Naive thymus-derived CD4-positive, alpha-beta T cell (primary cell): ENCODE results near the gene ARHGAP33. TPM values are rescaled to one million over a fixed set of nuclear protein-coding genes. Genes with fewer than 3 reads are reported as not detected.
"Not testable (repeated sequence)": the region's sequence is repeated elsewhere in the genome, so short reads cannot be mapped to it uniquely, and the experiment has no call there.

Experiments
- ATAC-seq: fragments of 150-1000 bp; cut with Tn5 transposase; 2 replicates; pipeline ENCODE4 v1.10.0; 2021; ENCODE audit warnings: mild to moderate bottlenecking, moderate library complexity
- CTCF ChIA-PET: fragments of 350-600 bp; sonication (Branson Sonifier 250); formaldehyde crosslinking; loops from one replicate; lab custom pipeline; 2021; ENCODE audit warnings: antibody characterized with exemption; lab: Charles Lee
- POLR2A ChIA-PET: fragments of 350-600 bp; sonication (Branson Sonifier 250); formaldehyde crosslinking; loops from one replicate; lab custom pipeline; 2021; ENCODE audit warnings: antibody characterized with exemption, inconsistent platforms; lab: Charles Lee
- DNase-seq, 9 donors: peaks; one replicate each; pipeline versions ENCODE4 v3.0.0 to v3.0.0-alpha.2; 2020 to 2022; ENCODE audit warnings: mixed read lengths in 1 of 9
- H3K27ac ChIP-seq: one replicate; pipeline ENCODE4 v1.7.0; 2013; ENCODE audit warnings: mild to moderate bottlenecking, low read depth, low read length, moderate library complexity
- H3K27me3 ChIP-seq, 2 donors: one replicate each; pipeline ENCODE4 v1.7.0; 2013; ENCODE audit warnings: low read length in 2 of 2, mild to moderate bottlenecking in 2 of 2, moderate library complexity in 2 of 2; ENCODE audit not compliant: control insufficient read depth in 2 of 2, insufficient read depth in 2 of 2
- H3K36me3 ChIP-seq, 3 experiments: 1 replicate in 2 of 3; 2 replicates in 1 of 3; pipeline ENCODE4 v1.7.0; 2013; ENCODE audit warnings: low read length in 3 of 3, mild to moderate bottlenecking in 3 of 3, moderate library complexity in 1 of 3; ENCODE audit not compliant: insufficient read depth in 3 of 3, control insufficient read depth in 2 of 3
- H3K4me1 ChIP-seq, 2 donors: one replicate each; pipeline ENCODE4 v1.7.0; 2013; ENCODE audit warnings: low read length in 2 of 2, mild to moderate bottlenecking in 2 of 2, moderate library complexity in 1 of 2; ENCODE audit not compliant: control insufficient read depth in 2 of 2, insufficient read depth in 2 of 2
- H3K4me3 ChIP-seq: 2 replicates; pipeline ENCODE4 v1.7.0; 2013; ENCODE audit warnings: mild to moderate bottlenecking, low read length
- H3K9me3 ChIP-seq, 3 experiments: 1 replicate in 2 of 3; 2 replicates in 1 of 3; pipeline ENCODE4 v1.7.0; 2013; ENCODE audit warnings: low read length in 3 of 3; ENCODE audit not compliant: control insufficient read depth in 2 of 3
- H3K27ac Mint-ChIP-seq, 9 donors: one replicate each; pipeline ENCODE4 v1.8.0; 2020 to 2022; ENCODE audit warnings: mixed read lengths in 9 of 9, mild to moderate bottlenecking in 8 of 9, moderate library complexity in 5 of 9, inconsistent platforms in 2 of 9
- H3K27me3 Mint-ChIP-seq, 5 donors: one replicate each; pipeline ENCODE4 v1.8.0; 2021 to 2022; ENCODE audit warnings: mixed read lengths in 5 of 5, mild to moderate bottlenecking in 1 of 5
- H3K36me3 Mint-ChIP-seq, 5 donors: one replicate each; pipeline ENCODE4 v1.8.0; 2020 to 2022; ENCODE audit warnings: mixed read lengths in 5 of 5, mild to moderate bottlenecking in 3 of 5, inconsistent platforms in 1 of 5
- H3K4me1 Mint-ChIP-seq, 7 donors: one replicate each; pipeline ENCODE4 v1.8.0; 2020 to 2022; ENCODE audit warnings: mixed read lengths in 7 of 7, mild to moderate bottlenecking in 3 of 7, inconsistent platforms in 1 of 7
- H3K4me3 Mint-ChIP-seq, 10 donors: one replicate each; pipeline ENCODE4 v1.8.0; 2020 to 2022; ENCODE audit warnings: mild to moderate bottlenecking in 10 of 10, mixed read lengths in 10 of 10, moderate library complexity in 6 of 10, inconsistent platforms in 2 of 10
- H3K9me3 Mint-ChIP-seq, 11 donors: one replicate each; pipeline ENCODE4 v1.8.0; 2020 to 2022; ENCODE audit warnings: mixed read lengths in 11 of 11, mild to moderate bottlenecking in 4 of 11, inconsistent platforms in 1 of 11, moderate library complexity in 1 of 11
- intact Hi-C, 2 donors: fragments of 100-400 bp; cut with micrococcal nuclease; formaldehyde crosslinking; loops; one replicate each; pipeline ENCODE4 v1.15.1; 2023
- polyA plus RNA-seq, 2 donors: library from polyadenylated mRNA; unstranded; fragments of 300-500 nt; fragmentation: Illumina TruSeq; gene quantifications; one replicate each; pipeline ENCODE4 v1.2.3, GENCODE V29; 2021
- total RNA-seq, 6 experiments: library from RNA in 5 of 6; stranded (reverse) in 5 of 6; gene quantifications; 1 replicate in 5 of 6; 2 replicates in 1 of 6; pipeline ENCODE4 v1.2.3 and lab custom pipeline; 2021 to 2026

Gene ARHGAP33
- total and polyA plus RNA-seq, 7 experiments from 2014 or later: 0.09 to 55.5 (median 20.6) TPM

- H3K4me3 Mint-ChIP-seq: no peak overlapping the region
- intact Hi-C loops: no loop called here
- Histone ChIP-seq H3K27ac (no peak overlapping the region), H3K36me3 (no peaks in the 10 kb centered on the region), H3K9me3 (no peaks in the 10 kb centered on the region), H3K4me1 (no peaks in the 10 kb centered on the region), H3K27me3 (no peaks in the 10 kb centered on the region), H3K4me3 (no peak overlapping the region)
- CTCF ChIA-PET: no interaction called here
- no peaks in the 10 kb centered on the region for H3K9me3 Mint-ChIP-seq
- no peak for ATAC-seq
- DNase-seq: no peak
- H3K36me3 Mint-ChIP-seq: no peaks in the 10 kb centered on the region
- no peak overlapping the region for H3K27ac Mint-ChIP-seq
- H3K27me3 Mint-ChIP-seq: peaks cover 11 to 19% (median 14%) of the 10 kb centered on the region in 5 donors
- POLR2A ChIA-PET: interaction anchor here (0.6 kb wide), 1 partner anchor 32 kb away, joined by 3 read pairs; no protein-coding TSS in a partner anchor
- H3K4me1 Mint-ChIP-seq: peaks cover 0 to 2% (median 0%) of the 10 kb centered on the region in 7 donors
Observed at GRCh38 chr19:35791814-35792279, 16.5 kb downstream of the ARHGAP33 start.

- H3K27ac Mint-ChIP-seq: peak overlapping the region in 1 of 9 donors; percentile 31
- ATAC-seq (no peak), DNase-seq (no peak)
- H3K4me1 Mint-ChIP-seq: peaks cover 0 to 6% (median 0%) of the 10 kb centered on the region in 7 donors
- CTCF ChIA-PET: no interaction called here
- intact Hi-C loops: no loop called here
- H3K36me3 Mint-ChIP-seq: no peaks in the 10 kb centered on the region
- no peaks in the 10 kb centered on the region for H3K27me3 ChIP-seq
- H3K4me3 Mint-ChIP-seq: no peak overlapping the region
- H3K4me3 ChIP-seq: no peak overlapping the region
- no peak overlapping the region for H3K27ac ChIP-seq
- no peaks in the 10 kb centered on the region for H3K9me3 Mint-ChIP-seq
- H3K27me3 Mint-ChIP-seq: peaks cover 15 to 24% (median 19%) of the 10 kb centered on the region in 5 donors
- H3K36me3 ChIP-seq: no peaks in the 10 kb centered on the region
- no peaks in the 10 kb centered on the region for H3K4me1 ChIP-seq
- no peaks in the 10 kb centered on the region for H3K9me3 ChIP-seq
- POLR2A ChIA-PET: interaction anchor here (0.6 kb wide), 1 partner anchor 33 kb away, joined by 3 read pairs; no protein-coding TSS in a partner anchor
Observed at GRCh38 chr19:35792312-35792711, 16.9 kb downstream of the ARHGAP33 start.

GRCh38 chr19:35792888-35793287 lies 17.5 kb downstream of the ARHGAP33 start:
- no peaks in the 10 kb centered on the region for H3K36me3 Mint-ChIP-seq
- H3K9me3 Mint-ChIP-seq: no peaks in the 10 kb centered on the region
- Histone ChIP-seq H3K36me3 (no peaks in the 10 kb centered on the region), H3K4me1 (no peaks in the 10 kb centered on the region), H3K4me3 (no peak overlapping the region), H3K27ac (no peak overlapping the region), H3K27me3 (no peaks in the 10 kb centered on the region), H3K9me3 (no peaks in the 10 kb centered on the region)
- ATAC-seq: no peak
- ChIA-PET POLR2A (no interaction called here), CTCF (no interaction called here)
- intact Hi-C loops: no loop called here
- no peak overlapping the region for H3K27ac Mint-ChIP-seq
- H3K4me1 Mint-ChIP-seq: peaks cover 0 to 7% (median 0%) of the 10 kb centered on the region in 7 donors
- no peak overlapping the region for H3K4me3 Mint-ChIP-seq
- no peak for DNase-seq
- H3K27me3 Mint-ChIP-seq: peaks cover 16 to 25% (median 23%) of the 10 kb centered on the region in 5 donors

- Histone ChIP-seq H3K4me3 (no peak overlapping the region), H3K9me3 (no peaks in the 10 kb centered on the region), H3K36me3 (no peaks in the 10 kb centered on the region), H3K27me3 (no peaks in the 10 kb centered on the region), H3K27ac (no peak overlapping the region), H3K4me1 (no peaks in the 10 kb centered on the region)
- POLR2A ChIA-PET: no interaction called here
- Mint-ChIP-seq H3K9me3 (no peaks in the 10 kb centered on the region), H3K4me3 (no peak overlapping the region), H3K4me1 (peaks cover 0 to 7% (median 0%) of the 10 kb centered on the region in 7 donors), H3K27me3 (peaks cover 20 to 28% (median 25%) of the 10 kb centered on the region in 5 donors), H3K27ac (no peak overlapping the region), H3K36me3 (no peaks in the 10 kb centered on the region)
- CTCF ChIA-PET: no interaction called here
- intact Hi-C loops: no loop called here
- no peak for DNase-seq
- ATAC-seq: no peak
Observed at GRCh38 chr19:35793381-35794165, 18.2 kb downstream of the ARHGAP33 start.

- intact Hi-C loops, DNase-seq, H3K36me3 ChIP-seq, H3K4me1 ChIP-seq, ATAC-seq, H3K36me3 Mint-ChIP-seq, H3K27me3 ChIP-seq, H3K9me3 Mint-ChIP-seq, H3K27ac ChIP-seq, H3K4me1 Mint-ChIP-seq, H3K9me3 ChIP-seq, H3K4me3 Mint-ChIP-seq, POLR2A ChIA-PET, H3K4me3 ChIP-seq: not testable (repeated sequence)
- CTCF ChIA-PET: interaction anchor here (0.6 kb wide), 1 partner anchor 117 kb away, joined by 3 read pairs; no protein-coding TSS in a partner anchor
- H3K27me3 Mint-ChIP-seq: peaks cover 20 to 42% (median 29%) of the 10 kb centered on the region in 5 donors
- H3K27ac Mint-ChIP-seq: peak overlapping the region in 1 of 9 donors; percentile 52
Observed at GRCh38 chr19:35795564-35795963, 20.2 kb downstream of the ARHGAP33 start.

GRCh38 chr19:35796645-35797542 lies 21.5 kb downstream of the ARHGAP33 start:
- intact Hi-C loops: no loop called here
- Mint-ChIP-seq H3K27me3 (peaks cover 20 to 42% (median 29%) of the 10 kb centered on the region in 5 donors), H3K36me3 (no peaks in the 10 kb centered on the region), H3K27ac (peak overlapping the region in 1 of 9 donors; percentile 62), H3K4me1 (peaks cover 0 to 10% (median 0%) of the 10 kb centered on the region in 7 donors), H3K4me3 (peak overlapping the region in 2 of 10 donors; percentile 28 to 62), H3K9me3 (peaks cover 0 to 3% (median 0%) of the 10 kb centered on the region in 11 donors)
- Histone ChIP-seq H3K27me3 (no peaks in the 10 kb centered on the region), H3K4me3 (no peak overlapping the region), H3K9me3 (no peaks in the 10 kb centered on the region), H3K4me1 (no peaks in the 10 kb centered on the region), H3K36me3 (no peaks in the 10 kb centered on the region), H3K27ac (no peak overlapping the region)
- no peak for DNase-seq
- ChIA-PET POLR2A (no interaction called here), CTCF (interaction anchor here (0.5 kb wide), 1 partner anchor 92 kb away, joined by 3 read pairs; no protein-coding TSS in a partner anchor)
- no peak for ATAC-seq
